Fibroblast of the conjunctiva (primary cell): Measurements from ENCODE around the gene SCOC.
"Not testable (repeated sequence)": the region's sequence is repeated elsewhere in the genome, so short reads cannot be mapped to it uniquely, and the experiment has no call there.

Experiments
- DNase-seq: peaks from one replicate; pipeline ENCODE4 v3.0.0-alpha.2; 2010; ENCODE audit warnings: low read depth

Gene SCOC

DNA sequence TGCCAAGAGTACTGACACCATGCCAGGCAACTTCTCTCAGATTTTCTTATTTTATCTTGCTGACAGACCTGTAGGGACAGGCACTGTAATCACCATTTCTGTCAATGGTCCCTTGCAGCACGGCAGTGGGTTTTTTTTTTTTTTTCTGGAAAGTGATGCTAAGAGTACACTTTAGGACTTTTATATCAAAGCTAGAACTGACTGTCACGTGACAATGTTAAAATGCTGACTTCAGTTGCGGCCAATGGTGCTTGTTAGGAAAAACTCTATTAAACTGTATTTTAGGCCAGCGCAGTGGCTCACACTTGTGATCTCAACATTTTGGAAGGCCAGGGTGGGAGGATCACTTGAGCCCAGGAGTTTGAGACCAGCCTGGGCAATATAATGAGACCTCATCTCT lies 12.3 kb upstream of the SCOC start:
- no peak for DNase-seq

DNA sequence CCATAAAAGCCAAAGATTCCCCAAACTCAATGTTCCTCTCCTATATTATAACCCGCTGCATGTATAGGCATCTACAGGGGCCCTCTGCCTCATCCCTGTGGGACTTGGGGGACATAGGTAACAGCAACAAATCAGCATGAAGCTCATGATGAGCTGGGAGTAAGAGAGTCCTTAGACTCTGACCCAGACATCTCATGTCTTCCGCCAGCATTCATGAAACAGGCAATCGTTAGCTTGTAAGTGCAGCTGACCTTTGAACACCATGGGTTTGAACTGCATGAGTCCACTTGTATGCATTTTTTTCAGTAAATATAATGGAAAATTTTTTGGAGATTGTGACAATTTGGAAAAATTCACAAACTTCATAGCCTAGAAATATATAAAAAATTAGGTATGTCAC lies 10.4 kb upstream of the SCOC start:
- no peak for DNase-seq

DNA sequence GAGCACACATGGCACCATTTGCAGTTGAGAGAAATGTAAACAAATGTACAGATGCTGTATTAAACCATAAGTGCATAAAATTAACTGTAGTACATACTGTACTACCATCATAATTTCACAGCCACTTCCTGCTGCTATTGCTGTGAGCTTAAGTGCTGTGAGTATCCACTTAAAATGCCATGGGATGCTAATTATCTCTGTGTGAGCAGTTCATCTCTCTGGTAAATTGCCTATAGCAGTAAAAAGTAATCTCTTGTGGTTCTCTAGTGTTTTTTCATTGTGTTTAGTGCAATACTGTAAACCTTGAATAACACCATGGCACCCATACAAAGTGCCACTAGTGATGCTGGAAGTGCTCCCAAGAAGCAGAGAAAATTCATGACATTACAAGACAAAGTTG lies 9.9 kb upstream of the SCOC start:
- DNase-seq = no peak

DNA sequence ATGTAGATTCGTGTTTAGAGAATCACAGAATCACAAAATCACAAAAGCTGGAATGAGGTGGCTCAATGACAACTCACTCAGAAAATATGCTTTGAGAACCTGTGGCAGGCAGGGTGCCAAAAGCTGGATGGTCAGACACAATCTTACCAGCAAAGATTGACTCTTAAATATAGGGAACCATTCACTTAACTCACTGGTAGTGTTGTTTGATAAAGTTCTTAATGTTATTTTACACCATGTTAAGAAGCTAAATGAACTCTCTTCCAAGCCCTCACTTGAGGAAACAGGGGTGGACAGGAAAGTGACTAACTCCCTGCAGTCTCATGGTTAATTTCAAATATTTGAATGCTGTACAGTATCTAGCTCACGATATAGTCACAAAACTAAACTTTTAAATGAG lies 5.7 kb upstream of the SCOC start:
- DNase-seq = no peak

DNA sequence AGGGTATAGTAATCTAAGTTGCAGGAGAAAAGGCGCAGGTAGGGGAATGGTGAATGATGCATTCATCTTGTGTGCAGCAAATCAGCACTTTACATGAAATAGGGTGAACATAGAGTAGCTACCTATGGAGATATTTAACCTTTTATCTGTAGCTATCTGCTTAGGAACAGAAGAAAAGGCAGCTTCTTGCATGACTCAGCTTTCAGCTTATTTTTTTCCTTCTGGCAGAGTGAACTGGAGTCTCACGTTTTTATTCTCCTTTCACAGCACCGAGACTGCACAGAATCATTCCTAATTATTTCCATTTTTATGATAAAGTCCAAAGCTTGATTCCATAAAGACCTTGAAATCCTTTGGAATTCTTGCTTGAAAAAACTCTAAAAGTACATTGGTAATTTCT lies 4.8 kb upstream of the SCOC start:
- DNase-seq = no peak

- no peak for DNase-seq
Measured at GRCh38 chr4:140372751-140373327, 607 bp upstream of the SCOC start.

DNA sequence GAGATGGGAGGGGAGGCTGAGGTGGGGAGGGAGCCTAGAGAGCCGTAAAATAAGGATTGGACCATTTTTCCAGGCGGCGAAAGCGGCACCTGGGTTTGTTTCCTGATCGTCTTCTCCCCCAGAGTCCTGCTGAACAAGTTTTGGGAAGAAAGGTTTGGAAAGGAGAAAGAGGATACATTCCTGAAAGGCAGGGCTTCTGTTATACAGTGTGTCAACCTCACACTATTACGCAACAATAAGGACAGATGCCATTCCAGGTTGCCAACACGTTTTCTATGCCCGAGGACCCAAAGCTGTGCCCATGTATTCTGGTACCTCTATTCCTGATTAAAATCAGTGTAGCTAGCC lies 658 bp downstream of the SCOC start:
- no peak for DNase-seq

DNA sequence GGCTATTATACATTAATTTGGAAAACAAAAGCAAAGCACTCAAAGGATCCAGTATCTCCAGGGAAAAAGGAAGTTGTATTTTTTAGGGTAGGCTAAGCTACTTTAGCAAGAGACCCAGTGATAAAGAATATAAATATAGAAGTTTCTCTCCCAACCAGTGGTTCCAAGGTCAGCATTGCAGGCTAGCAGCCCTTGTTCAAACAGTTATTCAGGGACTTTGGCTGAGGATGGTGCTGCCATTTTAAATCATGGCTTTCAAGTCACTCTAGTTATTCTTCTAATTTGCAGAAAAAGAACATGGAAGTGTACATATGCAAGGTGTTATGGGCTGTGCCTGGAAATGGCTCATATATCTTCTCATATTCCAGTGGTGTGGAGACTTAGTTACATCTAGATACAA lies 9.3 kb downstream of the SCOC start:
- DNase-seq = no peak

- no peak for DNase-seq
Measured at GRCh38 chr4:140388015-140388414, 14.6 kb downstream of the SCOC start.

DNA sequence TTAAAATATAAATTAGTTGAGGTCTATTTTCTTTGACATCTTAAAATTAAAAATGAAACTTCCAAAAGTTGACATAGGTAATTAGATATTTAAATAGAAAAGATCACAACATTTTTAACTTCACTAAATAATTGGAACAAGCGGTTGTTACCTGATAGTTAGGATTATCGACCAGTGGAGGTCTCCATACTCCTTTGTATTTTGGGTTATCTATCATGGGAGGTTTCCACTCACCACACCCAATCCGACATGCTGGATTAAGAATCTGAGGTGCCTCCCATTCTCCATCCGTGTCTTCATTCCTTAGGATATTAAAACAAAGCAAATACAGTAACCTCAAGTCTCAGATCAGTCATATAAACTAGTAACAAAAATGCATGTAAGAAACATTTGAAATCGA lies 22.2 kb downstream of the SCOC start:
- DNase-seq = no peak

- no peak for DNase-seq
Measured at GRCh38 chr4:140400111-140400510, 26.7 kb downstream of the SCOC start.

GRCh38 chr4:140406292-140406691 lies 32.8 kb downstream of the SCOC start:
- no peak for DNase-seq

- DNase-seq = no peak
Measured at GRCh38 chr4:140408974-140409373, 35.5 kb downstream of the SCOC start.

GRCh38 chr4:140413130-140413969 lies 39.9 kb downstream of the SCOC start:
- not testable (repeated sequence) for DNase-seq

- peak; percentile 6 for DNase-seq
Measured at GRCh38 chr4:140423106-140423505, 49.7 kb downstream of the SCOC start.

- DNase-seq = no peak
Measured at GRCh38 chr4:140426610-140427105, 53.2 kb downstream of the SCOC start.

GRCh38 chr4:140427106-140427918 lies 53.9 kb downstream of the SCOC start, which contains the start of gene CLGN:
Gene CLGN (minus strand): TSS chr4:140427648. CDS start chr4:140413078, 14,570 bp downstream.
- peak; percentile 23 for DNase-seq

DNA sequence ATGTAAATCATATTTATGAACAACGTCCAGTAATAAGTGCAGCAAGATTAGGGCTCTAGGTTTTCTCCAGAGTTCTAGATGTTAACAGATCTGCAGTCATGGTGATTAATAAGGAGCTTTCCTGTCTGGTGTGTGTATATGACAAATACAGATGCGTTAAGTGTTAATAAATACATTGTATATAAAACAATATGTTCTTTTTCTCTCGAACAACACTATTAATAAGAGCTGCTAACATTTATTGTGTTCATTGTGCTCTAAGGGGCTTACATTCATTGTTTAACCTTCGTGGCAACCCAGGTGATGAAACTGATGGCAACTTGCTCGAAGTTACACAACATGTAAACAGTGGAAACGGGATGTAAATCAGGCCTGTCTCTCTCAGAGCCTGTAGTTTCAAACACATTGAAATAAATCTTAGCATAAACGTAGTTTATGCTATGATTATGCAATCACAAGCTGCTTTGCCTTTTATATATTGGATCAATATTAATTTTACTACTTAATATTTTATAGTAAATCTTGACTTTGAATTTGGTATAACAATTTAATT lies 54.5 kb downstream of the SCOC start:
- DNase-seq = peak; percentile 22
